ENCODE results near the gene DHX16.

The DHX16 gene

GRCh38 chr6:30610065-30610464 is 62.7 kb downstream of the DHX16 start:
- TF ChIP-seq CTCF (IDR thresholded peaks at IDR 0.05; ENCODE audit: borderline replicate concordance, insufficient read depth, low read depth, low read length), result no peak
- H3K4me3 ChIP-seq (ENCODE audit: low read depth, low read length), result no peak overlapping the region

GRCh38 chr6:30603961-30604360 is 68.8 kb downstream of the DHX16 start:
- no peak for TF ChIP-seq CTCF (IDR thresholded peaks at IDR 0.05; ENCODE audit: borderline replicate concordance, insufficient read depth, low read depth, low read length)
- H3K4me3 ChIP-seq (ENCODE audit: low read depth, low read length), result no peak overlapping the region

Measured in GM12875 (cell line).